SJSA1 (cell line): ENCODE results near the gene USP17L29. TPM values are rescaled to one million over a fixed set of nuclear protein-coding genes. Genes with fewer than 3 reads are reported as not detected.
"Not testable (repeated sequence)": the region's sequence is repeated elsewhere in the genome, so short reads cannot be mapped to it uniquely, and the experiment has no call there.

Experiments
- DNase-seq, 2 experiments: peaks; one replicate each; pipeline ENCODE4 v3.0.0-alpha.2; 2015 to 2020; ENCODE audit warnings: low spot score in 2 of 2, low read depth in 1 of 2
- H3K27ac ChIP-seq: fragments of 250-450 bp; sonication (Bioruptor Pico); 2 replicates; pipeline ENCODE4 v1.5.1; 2020; ENCODE audit warnings: mild to moderate bottlenecking, moderate library complexity
- H3K27me3 ChIP-seq: fragments of 250-450 bp; sonication (Bioruptor Pico); replicated peaks from 2 replicates; pipeline ENCODE4 v1.5.1; 2020; ENCODE audit warnings: mild to moderate bottlenecking, moderate library complexity
- H3K36me3 ChIP-seq: fragments of 250-450 bp; sonication (Bioruptor Pico); 2 replicates; pipeline ENCODE4 v1.5.1; 2020; ENCODE audit warnings: mild to moderate bottlenecking
- H3K4me1 ChIP-seq: fragments of 250-450 bp; sonication (Bioruptor Pico); replicated peaks from 2 replicates; pipeline ENCODE4 v1.6.1; 2021; ENCODE audit warnings: mild to moderate bottlenecking
- H3K4me3 ChIP-seq: fragments of 250-450 bp; sonication (Bioruptor Pico); 2 replicates; pipeline ENCODE4 v1.5.1; 2020; ENCODE audit warnings: mild to moderate bottlenecking
- H3K9me3 ChIP-seq: fragments of 250-450 bp; sonication (Bioruptor Pico); replicated peaks from 2 replicates; pipeline ENCODE4 v1.5.1; 2020; ENCODE audit warnings: mild to moderate bottlenecking
- total RNA-seq: library from RNA; depleted of rRNA; stranded (reverse); fragments of >200 nt; shearing (Covaris generic); gene quantifications from 2 replicates; pipeline ENCODE4 v1.2.3, GENCODE V29; 2014; rRNA removed

USP17L29 gene, protein sequence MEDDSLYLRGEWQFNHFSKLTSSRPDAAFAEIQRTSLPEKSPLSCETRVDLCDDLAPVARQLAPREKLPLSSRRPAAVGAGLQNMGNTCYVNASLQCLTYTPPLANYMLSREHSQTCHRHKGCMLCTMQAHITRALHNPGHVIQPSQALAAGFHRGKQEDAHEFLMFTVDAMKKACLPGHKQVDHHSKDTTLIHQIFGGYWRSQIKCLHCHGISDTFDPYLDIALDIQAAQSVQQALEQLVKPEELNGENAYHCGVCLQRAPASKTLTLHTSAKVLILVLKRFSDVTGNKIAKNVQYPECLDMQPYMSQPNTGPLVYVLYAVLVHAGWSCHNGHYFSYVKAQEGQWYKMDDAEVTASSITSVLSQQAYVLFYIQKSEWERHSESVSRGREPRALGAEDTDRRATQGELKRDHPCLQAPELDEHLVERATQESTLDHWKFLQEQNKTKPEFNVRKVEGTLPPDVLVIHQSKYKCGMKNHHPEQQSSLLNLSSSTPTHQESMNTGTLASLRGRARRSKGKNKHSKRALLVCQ
- not detected in 2 replicates for total RNA-seq

DNA sequence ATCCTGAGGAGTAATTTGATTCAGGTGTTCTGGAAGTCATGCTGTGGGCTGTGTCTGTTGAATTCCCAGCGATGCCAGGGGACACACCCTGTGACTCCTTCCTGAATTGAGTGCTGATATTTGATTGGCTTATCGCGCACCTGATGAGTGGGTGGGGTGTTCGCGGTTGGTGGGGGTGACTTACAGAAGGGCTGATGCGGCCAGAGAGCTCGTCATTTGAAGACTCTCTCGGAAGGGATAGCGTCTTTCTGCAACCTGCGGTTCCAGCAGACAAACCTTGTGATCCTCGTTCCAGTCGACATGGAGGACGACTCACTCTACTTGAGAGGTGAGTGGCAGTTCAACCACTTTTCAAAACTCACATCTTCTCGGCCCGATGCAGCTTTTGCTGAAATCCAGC lies at the start of gene USP17L29:
USP17L29 (plus strand) TSS at position 301 of the 400 bp plus-strand sequence; CDS start at position 301, 0 bp downstream.
- H3K4me3 ChIP-seq, H3K9me3 ChIP-seq, H3K27me3 ChIP-seq, H3K4me1 ChIP-seq, DNase-seq, H3K27ac ChIP-seq, H3K36me3 ChIP-seq: not testable (repeated sequence)

DNA sequence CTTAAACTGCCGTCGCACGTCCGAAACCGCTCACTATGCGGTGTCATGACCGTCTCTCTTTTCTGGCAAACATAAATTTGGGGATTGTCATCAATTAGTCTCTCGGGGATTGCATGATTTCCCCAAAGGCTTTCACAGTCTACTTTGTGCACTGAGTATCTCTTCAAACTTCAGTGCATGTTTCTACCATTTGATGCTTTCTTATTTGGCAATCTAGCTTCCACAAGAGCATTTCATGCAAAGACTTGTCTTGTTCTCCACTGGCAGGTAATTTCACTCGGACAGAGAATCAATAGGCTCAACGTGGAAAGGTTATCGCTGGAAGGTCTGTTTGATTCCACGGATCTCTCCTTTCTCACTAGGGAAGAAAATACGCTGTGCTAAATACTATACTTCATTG lies 29.2 kb upstream of the USP17L29 start:
- not testable (repeated sequence) for H3K4me3 ChIP-seq, H3K9me3 ChIP-seq, DNase-seq, H3K27ac ChIP-seq, H3K4me1 ChIP-seq, H3K27me3 ChIP-seq, H3K36me3 ChIP-seq

DNA sequence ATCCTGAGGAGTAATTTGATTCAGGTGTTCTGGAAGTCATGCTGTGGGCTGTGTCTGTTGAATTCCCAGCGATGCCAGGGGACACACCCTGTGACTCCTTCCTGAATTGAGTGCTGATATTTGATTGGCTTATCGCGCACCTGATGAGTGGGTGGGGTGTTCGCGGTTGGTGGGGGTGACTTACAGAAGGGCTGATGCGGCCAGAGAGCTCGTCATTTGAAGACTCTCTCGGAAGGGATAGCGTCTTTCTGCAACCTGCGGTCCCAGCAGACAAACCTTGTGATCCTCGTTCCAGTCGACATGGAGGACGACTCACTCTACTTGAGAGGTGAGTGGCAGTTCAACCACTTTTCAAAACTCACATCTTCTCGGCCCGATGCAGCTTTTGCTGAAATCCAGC lies 28.6 kb upstream of the USP17L29 start, which contains the start of gene USP17L24:
USP17L24 (plus strand) TSS at position 301 of the 400 bp plus-strand sequence; CDS start at position 301, 0 bp downstream.
- not testable (repeated sequence) for H3K9me3 ChIP-seq, H3K36me3 ChIP-seq, H3K4me3 ChIP-seq, H3K27ac ChIP-seq, H3K4me1 ChIP-seq, H3K27me3 ChIP-seq, DNase-seq

DNA sequence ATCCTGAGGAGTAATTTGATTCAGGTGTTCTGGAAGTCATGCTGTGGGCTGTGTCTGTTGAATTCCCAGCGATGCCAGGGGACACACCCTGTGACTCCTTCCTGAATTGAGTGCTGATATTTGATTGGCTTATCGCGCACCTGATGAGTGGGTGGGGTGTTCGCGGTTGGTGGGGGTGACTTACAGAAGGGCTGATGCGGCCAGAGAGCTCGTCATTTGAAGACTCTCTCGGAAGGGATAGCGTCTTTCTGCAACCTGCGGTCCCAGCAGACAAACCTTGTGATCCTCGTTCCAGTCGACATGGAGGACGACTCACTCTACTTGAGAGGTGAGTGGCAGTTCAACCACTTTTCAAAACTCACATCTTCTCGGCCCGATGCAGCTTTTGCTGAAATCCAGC lies 23.8 kb upstream of the USP17L29 start, which contains the start of gene USP17L25:
USP17L25 (plus strand) TSS at position 301 of the 400 bp plus-strand sequence; CDS start at position 301, 0 bp downstream.
- H3K27me3 ChIP-seq, H3K36me3 ChIP-seq, H3K4me1 ChIP-seq, H3K4me3 ChIP-seq, H3K9me3 ChIP-seq, H3K27ac ChIP-seq, DNase-seq: not testable (repeated sequence)

DNA sequence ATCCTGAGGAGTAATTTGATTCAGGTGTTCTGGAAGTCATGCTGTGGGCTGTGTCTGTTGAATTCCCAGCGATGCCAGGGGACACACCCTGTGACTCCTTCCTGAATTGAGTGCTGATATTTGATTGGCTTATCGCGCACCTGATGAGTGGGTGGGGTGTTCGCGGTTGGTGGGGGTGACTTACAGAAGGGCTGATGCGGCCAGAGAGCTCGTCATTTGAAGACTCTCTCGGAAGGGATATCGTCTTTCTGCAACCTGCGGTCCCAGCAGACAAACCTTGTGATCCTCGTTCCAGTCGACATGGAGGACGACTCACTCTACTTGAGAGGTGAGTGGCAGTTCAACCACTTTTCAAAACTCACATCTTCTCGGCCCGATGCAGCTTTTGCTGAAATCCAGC lies 19.1 kb upstream of the USP17L29 start, which contains the start of gene USP17L26:
USP17L26 (plus strand) TSS at position 301 of the 400 bp plus-strand sequence; CDS start at position 301, 0 bp downstream.
- H3K27ac ChIP-seq, DNase-seq, H3K4me3 ChIP-seq, H3K9me3 ChIP-seq, H3K4me1 ChIP-seq, H3K27me3 ChIP-seq, H3K36me3 ChIP-seq: not testable (repeated sequence)

DNA sequence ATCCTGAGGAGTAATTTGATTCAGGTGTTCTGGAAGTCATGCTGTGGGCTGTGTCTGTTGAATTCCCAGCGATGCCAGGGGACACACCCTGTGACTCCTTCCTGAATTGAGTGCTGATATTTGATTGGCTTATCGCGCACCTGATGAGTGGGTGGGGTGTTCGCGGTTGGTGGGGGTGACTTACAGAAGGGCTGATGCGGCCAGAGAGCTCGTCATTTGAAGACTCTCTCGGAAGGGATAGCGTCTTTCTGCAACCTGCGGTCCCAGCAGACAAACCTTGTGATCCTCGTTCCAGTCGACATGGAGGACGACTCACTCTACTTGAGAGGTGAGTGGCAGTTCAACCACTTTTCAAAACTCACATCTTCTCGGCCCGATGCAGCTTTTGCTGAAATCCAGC lies 14.3 kb upstream of the USP17L29 start, which contains the start of gene USP17L5:
USP17L5 (plus strand) TSS at position 301 of the 400 bp plus-strand sequence; CDS start at position 301, 0 bp downstream.
- not testable (repeated sequence) for H3K36me3 ChIP-seq, H3K9me3 ChIP-seq, H3K4me1 ChIP-seq, H3K27ac ChIP-seq, H3K4me3 ChIP-seq, H3K27me3 ChIP-seq, DNase-seq

DNA sequence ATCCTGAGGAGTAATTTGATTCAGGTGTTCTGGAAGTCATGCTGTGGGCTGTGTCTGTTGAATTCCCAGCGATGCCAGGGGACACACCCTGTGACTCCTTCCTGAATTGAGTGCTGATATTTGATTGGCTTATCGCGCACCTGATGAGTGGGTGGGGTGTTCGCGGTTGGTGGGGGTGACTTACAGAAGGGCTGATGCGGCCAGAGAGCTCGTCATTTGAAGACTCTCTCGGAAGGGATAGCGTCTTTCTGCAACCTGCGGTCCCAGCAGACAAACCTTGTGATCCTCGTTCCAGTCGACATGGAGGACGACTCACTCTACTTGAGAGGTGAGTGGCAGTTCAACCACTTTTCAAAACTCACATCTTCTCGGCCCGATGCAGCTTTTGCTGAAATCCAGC lies 9.6 kb upstream of the USP17L29 start, which contains the start of gene USP17L27:
USP17L27 (plus strand) TSS at position 301 of the 400 bp plus-strand sequence; CDS start at position 301, 0 bp downstream.
- DNase-seq, H3K4me1 ChIP-seq, H3K27me3 ChIP-seq, H3K27ac ChIP-seq, H3K9me3 ChIP-seq, H3K4me3 ChIP-seq, H3K36me3 ChIP-seq: not testable (repeated sequence)

DNA sequence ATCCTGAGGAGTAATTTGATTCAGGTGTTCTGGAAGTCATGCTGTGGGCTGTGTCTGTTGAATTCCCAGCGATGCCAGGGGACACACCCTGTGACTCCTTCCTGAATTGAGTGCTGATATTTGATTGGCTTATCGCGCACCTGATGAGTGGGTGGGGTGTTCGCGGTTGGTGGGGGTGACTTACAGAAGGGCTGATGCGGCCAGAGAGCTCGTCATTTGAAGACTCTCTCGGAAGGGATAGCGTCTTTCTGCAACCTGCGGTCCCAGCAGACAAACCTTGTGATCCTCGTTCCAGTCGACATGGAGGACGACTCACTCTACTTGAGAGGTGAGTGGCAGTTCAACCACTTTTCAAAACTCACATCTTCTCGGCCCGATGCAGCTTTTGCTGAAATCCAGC lies 4.8 kb upstream of the USP17L29 start, which contains the start of gene USP17L28:
USP17L28 (plus strand) TSS at position 301 of the 400 bp plus-strand sequence; CDS start at position 301, 0 bp downstream.
- DNase-seq, H3K9me3 ChIP-seq, H3K36me3 ChIP-seq, H3K27ac ChIP-seq, H3K27me3 ChIP-seq, H3K4me3 ChIP-seq, H3K4me1 ChIP-seq: not testable (repeated sequence)

DNA sequence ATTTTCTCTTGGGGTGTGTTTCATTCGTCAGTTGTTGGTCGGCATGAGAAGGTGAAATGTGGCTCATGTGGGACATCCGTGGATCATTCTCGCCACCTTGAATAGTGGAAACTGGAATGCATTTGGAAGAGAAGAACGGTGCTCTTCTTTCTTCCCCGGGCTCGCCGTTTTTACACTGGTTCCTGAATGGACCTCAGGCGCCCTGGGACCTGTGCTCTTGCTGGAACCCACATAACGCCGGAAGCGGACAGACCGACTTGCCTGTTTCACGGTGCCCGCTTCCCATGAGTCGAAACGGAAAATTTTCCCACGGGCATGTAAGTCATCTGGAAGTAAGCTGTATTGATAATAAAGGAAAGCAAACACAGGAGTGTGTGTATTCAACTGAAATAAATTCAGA lies 2.6 kb upstream of the USP17L29 start:
- not testable (repeated sequence) for H3K36me3 ChIP-seq, H3K4me3 ChIP-seq, H3K27ac ChIP-seq, H3K9me3 ChIP-seq, DNase-seq, H3K4me1 ChIP-seq, H3K27me3 ChIP-seq

DNA sequence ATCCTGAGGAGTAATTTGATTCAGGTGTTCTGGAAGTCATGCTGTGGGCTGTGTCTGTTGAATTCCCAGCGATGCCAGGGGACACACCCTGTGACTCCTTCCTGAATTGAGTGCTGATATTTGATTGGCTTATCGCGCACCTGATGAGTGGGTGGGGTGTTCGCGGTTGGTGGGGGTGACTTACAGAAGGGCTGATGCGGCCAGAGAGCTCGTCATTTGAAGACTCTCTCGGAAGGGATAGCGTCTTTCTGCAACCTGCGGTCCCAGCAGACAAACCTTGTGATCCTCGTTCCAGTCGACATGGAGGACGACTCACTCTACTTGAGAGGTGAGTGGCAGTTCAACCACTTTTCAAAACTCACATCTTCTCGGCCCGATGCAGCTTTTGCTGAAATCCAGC lies 9.4 kb downstream of the USP17L29 start, which contains the start of gene USP17L30:
USP17L30 (plus strand) TSS at position 301 of the 400 bp plus-strand sequence; CDS start at position 301, 0 bp downstream.
- not testable (repeated sequence) for H3K4me3 ChIP-seq, H3K9me3 ChIP-seq, H3K27ac ChIP-seq, DNase-seq, H3K27me3 ChIP-seq, H3K36me3 ChIP-seq, H3K4me1 ChIP-seq

DNA sequence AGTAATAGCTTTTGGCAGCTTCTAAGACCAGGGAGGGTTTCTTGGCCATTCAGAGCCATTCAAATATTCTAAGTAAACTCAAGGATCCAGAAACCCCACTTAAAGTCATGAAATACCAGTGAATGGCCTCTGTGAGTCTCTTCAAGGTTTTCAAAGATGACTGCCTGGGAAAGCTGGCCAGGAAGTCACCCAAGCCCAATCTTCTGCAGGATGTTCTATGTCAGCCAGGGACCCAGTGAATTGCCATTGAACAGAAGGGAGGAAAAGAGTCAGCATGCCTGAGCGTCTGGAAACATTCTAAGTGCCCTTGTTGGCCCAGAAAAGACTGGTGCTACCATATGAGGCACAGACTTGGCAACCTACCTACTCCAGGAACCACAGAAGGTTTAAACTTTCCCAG lies 26.4 kb downstream of the USP17L29 start:
- H3K4me1 ChIP-seq, H3K27me3 ChIP-seq, H3K27ac ChIP-seq, H3K9me3 ChIP-seq, H3K36me3 ChIP-seq, H3K4me3 ChIP-seq, DNase-seq: not testable (repeated sequence)

DNA sequence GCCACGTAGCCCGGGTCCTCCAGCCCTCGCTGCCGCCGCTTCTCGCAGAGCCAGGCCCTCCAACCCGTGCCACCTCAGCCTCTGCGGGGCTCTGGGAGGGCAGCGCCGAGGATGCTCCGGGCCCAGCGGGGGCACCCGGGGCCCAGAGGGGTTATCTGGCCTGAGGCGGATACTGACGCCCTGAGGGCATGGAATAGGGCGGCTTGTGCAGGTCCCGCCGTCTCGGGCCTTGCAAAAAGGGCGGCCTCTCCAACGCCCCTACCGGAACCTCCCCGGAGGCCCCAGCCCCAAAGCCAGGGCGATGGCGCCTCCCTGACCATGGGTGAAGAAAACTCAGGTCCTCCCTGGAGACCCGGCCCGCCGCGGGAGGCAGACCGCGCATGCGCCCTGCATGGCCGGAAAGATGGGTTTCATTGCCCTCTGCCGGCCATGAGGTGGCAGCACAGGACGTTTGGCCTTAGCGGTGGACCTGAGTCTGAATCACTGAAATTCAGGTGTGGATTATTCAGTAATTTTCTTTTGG lies 27.6 kb downstream of the USP17L29 start:
- not testable (repeated sequence) for H3K9me3 ChIP-seq, H3K27me3 ChIP-seq, H3K27ac ChIP-seq, H3K4me1 ChIP-seq, H3K4me3 ChIP-seq, H3K36me3 ChIP-seq
- peak; percentile 18 to 55 for DNase-seq

DNA sequence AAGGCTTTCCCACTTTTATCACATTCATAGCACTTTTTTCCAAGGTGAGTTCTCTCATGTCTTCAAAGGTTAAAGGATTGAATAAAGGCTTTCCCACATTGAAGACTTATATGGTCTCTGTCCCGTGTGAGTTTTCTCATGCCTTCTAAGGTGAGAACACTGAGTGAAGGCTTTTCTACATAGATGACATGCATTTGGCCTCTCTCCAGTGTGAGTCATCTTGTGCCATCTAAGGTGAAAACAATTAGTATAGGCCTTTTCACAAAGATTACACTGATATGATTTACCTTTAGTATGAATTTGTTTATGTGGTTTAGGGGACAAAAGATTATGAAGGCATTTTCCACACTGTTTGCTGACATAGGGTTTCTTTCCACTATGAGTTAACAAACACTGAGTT lies 30.7 kb downstream of the USP17L29 start:
- H3K27ac ChIP-seq = no peak overlapping the region
- no peaks in the 10 kb centered on the region for H3K36me3 ChIP-seq
- DNase-seq = no peak
- no peaks in the 10 kb centered on the region for H3K9me3 ChIP-seq
- no peaks in the 10 kb centered on the region for H3K27me3 ChIP-seq
- H3K4me1 ChIP-seq = no peaks in the 10 kb centered on the region
- H3K4me3 ChIP-seq = no peak overlapping the region

DNA sequence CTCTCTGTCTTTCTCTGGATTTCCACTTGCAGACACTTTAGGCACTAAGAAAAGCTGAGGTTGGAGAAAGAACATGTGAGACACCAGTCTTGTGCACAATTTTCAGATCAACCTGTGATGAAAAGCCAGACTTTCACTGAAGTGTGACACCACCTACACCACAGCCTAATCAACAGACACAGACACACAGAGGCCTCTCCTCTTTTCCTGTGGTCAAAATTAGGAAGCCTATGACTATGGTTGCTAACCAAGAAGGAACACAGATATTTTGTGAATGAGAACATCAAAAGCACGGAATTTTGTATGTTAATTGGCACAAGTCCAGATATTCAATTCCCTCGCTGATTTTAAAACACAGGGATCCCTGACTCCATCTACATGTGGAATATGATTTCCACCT lies 35.6 kb downstream of the USP17L29 start:
- H3K27ac ChIP-seq, H3K27me3 ChIP-seq, H3K4me3 ChIP-seq, DNase-seq, H3K4me1 ChIP-seq, H3K9me3 ChIP-seq, H3K36me3 ChIP-seq: not testable (repeated sequence)
